ENCODE data around the gene AGTPBP1.
"Not testable (repeated sequence)": the region's sequence is repeated elsewhere in the genome, so short reads cannot be mapped to it uniquely, and the experiment has no call there.

AGTPBP1 gene, protein sequence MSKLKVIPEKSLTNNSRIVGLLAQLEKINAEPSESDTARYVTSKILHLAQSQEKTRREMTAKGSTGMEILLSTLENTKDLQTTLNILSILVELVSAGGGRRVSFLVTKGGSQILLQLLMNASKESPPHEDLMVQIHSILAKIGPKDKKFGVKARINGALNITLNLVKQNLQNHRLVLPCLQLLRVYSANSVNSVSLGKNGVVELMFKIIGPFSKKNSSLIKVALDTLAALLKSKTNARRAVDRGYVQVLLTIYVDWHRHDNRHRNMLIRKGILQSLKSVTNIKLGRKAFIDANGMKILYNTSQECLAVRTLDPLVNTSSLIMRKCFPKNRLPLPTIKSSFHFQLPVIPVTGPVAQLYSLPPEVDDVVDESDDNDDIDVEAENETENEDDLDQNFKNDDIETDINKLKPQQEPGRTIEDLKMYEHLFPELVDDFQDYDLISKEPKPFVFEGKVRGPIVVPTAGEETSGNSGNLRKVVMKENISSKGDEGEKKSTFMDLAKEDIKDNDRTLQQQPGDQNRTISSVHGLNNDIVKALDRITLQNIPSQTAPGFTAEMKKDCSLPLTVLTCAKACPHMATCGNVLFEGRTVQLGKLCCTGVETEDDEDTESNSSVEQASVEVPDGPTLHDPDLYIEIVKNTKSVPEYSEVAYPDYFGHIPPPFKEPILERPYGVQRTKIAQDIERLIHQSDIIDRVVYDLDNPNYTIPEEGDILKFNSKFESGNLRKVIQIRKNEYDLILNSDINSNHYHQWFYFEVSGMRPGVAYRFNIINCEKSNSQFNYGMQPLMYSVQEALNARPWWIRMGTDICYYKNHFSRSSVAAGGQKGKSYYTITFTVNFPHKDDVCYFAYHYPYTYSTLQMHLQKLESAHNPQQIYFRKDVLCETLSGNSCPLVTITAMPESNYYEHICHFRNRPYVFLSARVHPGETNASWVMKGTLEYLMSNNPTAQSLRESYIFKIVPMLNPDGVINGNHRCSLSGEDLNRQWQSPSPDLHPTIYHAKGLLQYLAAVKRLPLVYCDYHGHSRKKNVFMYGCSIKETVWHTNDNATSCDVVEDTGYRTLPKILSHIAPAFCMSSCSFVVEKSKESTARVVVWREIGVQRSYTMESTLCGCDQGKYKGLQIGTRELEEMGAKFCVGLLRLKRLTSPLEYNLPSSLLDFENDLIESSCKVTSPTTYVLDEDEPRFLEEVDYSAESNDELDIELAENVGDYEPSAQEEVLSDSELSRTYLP

DNA sequence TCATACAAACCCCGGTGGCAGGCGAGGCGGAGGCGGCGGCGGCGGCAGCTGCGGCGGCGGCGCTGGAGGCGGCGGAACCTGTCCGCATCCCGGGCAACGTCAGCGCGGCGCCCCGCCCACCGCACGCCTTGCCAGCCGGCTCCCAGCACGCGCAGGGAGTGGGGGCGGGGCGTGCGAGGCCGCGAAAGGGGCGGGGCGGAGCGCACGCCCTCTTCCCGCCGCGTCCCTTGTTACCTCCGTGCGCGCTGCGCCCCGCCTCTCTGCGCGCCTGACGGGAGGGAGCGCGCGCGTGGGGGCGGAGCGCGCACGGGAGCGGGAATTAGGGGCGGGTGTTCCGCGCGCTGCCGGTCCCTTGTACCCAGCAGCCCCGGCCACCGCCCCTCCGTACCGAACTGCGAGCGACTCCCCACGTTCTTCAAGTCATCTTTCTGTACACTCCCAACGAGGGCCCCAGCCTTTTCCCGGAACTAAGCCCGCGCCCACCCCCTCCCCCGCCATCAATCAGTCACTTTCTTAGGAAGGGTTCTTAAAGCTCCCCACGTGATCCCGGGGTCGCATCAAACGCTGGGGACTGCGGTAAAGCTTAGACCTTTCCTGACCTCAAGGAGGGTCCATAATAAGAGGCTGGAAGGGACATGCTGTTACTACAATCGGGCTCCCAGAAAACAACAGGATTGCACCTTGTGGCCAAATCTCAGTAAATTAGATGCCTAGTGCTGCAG, at the start of gene AGTPBP1:
Gene AGTPBP1, minus strand, starts transcription at position 80 of the 722 bp plus-strand sequence. CDS start 29,421 bp downstream, outside the sequence.
- Mint-ChIP-seq H3K36me3 (ENCODE audit: low read depth) (no peaks in the 10 kb centered on the region), H3K27ac (peak within 1 kb of the TSS; percentile 67 to 96 (median 87)), H3K9me3 (no peaks in the 10 kb centered on the region), H3K27me3 (ENCODE audit: low read depth) (no peaks in the 10 kb centered on the region), H3K4me1 (peaks cover 22% of the 10 kb centered on the region), H3K4me3 (peak within 1 kb of the TSS; percentile 91 to 98 (median 96))
- TF ChIP-seq CTCF (IDR thresholded peaks at IDR 0.05; ENCODE audit: unreplicated experiment in 3 of 3): peak in 1 of 3 experiments; percentile 20

- peak in 1 of 3 experiments; percentile 33 for TF ChIP-seq CTCF (IDR thresholded peaks at IDR 0.05; ENCODE audit: unreplicated experiment in 3 of 3)
- not testable (repeated sequence) for H3K27ac Mint-ChIP-seq; H3K4me3 Mint-ChIP-seq; H3K36me3 Mint-ChIP-seq (ENCODE audit: low read depth); H3K4me1 Mint-ChIP-seq; H3K27me3 Mint-ChIP-seq (ENCODE audit: low read depth); H3K9me3 Mint-ChIP-seq
These were observed 44.4 kb upstream of the AGTPBP1 start for GRCh38 chr9:85786116-85786515.

DNA sequence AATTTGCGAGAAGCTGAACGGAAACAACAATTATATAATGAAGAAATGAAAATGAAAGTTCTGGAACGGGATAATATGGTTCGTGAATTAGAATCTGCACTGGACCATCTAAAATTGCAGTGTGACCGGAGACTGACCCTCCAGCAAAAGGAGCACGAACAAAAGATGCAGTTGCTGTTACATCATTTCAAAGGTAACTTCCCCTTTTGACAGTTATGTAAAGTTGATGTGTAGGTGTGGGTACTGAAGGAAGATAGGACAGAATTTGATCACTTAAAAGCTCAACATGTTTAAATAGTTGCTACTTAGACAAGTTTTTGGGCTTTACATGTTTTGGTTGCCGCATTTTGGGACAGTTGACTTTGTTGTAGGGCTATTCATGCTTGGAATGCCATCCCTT, 32.1 kb upstream of the AGTPBP1 start:
- not testable (repeated sequence) for H3K36me3 Mint-ChIP-seq (ENCODE audit: low read depth); H3K27ac Mint-ChIP-seq; H3K27me3 Mint-ChIP-seq (ENCODE audit: low read depth); H3K9me3 Mint-ChIP-seq; H3K4me3 Mint-ChIP-seq; H3K4me1 Mint-ChIP-seq

GRCh38 chr9:85761802-85762201, 20.0 kb upstream of the AGTPBP1 start:
- H3K27me3 Mint-ChIP-seq (ENCODE audit: low read depth); H3K36me3 Mint-ChIP-seq (ENCODE audit: low read depth); H3K4me3 Mint-ChIP-seq; H3K27ac Mint-ChIP-seq; H3K4me1 Mint-ChIP-seq; H3K9me3 Mint-ChIP-seq: not testable (repeated sequence)

DNA sequence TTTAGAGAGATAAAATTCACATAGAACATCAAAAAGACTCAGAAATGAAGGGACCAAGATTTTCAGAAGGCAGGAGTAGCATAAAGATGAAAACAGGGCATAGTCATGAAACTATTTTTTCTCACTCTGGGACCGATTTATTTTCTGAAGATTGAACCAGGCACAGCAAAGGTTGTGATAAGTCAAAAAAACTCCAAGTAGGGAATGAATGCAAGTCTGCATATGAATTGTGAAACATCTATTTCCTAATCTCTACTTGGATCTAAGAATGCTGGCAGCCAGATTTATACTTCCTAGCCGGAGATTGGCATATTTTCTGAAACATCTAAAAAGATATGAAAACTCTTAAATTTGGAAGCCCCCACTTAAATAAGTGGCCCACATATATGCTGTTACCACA, 16.0 kb upstream of the AGTPBP1 start:
- not testable (repeated sequence) for H3K36me3 Mint-ChIP-seq (ENCODE audit: low read depth); H3K4me1 Mint-ChIP-seq; H3K9me3 Mint-ChIP-seq; H3K27me3 Mint-ChIP-seq (ENCODE audit: low read depth); H3K27ac Mint-ChIP-seq; H3K4me3 Mint-ChIP-seq

- not testable (repeated sequence) for H3K27me3 Mint-ChIP-seq (ENCODE audit: low read depth); H3K4me1 Mint-ChIP-seq; H3K9me3 Mint-ChIP-seq; H3K27ac Mint-ChIP-seq; H3K36me3 Mint-ChIP-seq (ENCODE audit: low read depth); H3K4me3 Mint-ChIP-seq
These were observed 14.5 kb upstream of the AGTPBP1 start for GRCh38 chr9:85756216-85756615.

- Mint-ChIP-seq H3K27me3 (ENCODE audit: low read depth) (no peaks in the 10 kb centered on the region), H3K36me3 (ENCODE audit: low read depth) (no peaks in the 10 kb centered on the region), H3K27ac (no peak overlapping the region), H3K9me3 (no peaks in the 10 kb centered on the region), H3K4me1 (peaks cover 12% of the 10 kb centered on the region), H3K4me3 (no peak overlapping the region)
- TF ChIP-seq CTCF (IDR thresholded peaks at IDR 0.05; ENCODE audit: unreplicated experiment in 3 of 3): no peak
These were observed 4.6 kb upstream of the AGTPBP1 start for GRCh38 chr9:85746309-85746708.

All from nephron (organoid).